Activated effector memory CD4-positive, alpha-beta T cell treated with anti-CD3 and anti-CD28 coated beads, Interleukin-2, amount 50 U/mL, for 16 hours (primary cell): ENCODE data around the gene ERMP1.
"Not testable (repeated sequence)": the region's sequence is repeated elsewhere in the genome, so short reads cannot be mapped to it uniquely, and the experiment has no call there.

ENCODE experiments used
- DNase-seq: peaks from one replicate; pipeline ENCODE4 v3.0.0-alpha.2; 2020

ERMP1 gene

DNA sequence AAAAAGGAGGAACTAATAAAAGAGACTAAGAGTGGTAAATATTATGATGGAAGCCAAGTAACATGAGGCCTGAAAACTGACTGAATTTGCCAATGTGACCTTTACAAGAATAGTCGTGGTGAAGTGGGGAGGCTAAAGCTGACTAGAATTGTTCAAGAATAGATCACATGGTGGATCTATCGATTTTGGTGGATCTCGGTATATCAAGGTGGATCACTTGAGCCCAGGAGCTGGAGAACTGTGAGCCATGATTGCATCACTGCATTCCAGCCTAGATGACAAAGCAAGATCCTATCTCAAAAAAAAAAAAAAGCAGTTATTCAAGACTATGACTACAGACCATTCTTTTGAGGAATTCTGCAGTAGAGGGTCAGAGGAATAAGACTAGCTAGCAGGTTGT lies 15.1 kb downstream of the ERMP1 start:
- DNase-seq, result no peak

DNA sequence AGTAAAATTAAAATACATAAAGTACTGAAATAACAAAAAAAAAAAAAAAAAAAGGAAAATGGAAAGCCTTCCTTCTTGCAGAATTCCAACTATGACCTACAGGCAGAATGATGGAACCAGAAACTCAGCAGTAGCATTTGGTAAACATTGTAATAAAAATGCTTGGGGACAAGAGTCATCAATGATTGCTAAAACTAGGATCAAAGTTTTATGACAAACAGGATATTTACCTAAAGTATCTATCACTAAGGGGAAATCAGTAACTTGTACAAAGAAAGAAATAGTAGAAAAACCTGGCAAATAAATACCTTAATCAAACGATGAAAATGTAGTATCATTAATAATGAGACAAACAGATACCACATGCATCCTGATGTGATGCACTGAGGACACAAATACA lies 17.5 kb downstream of the ERMP1 start:
- DNase-seq, result no peak

DNA sequence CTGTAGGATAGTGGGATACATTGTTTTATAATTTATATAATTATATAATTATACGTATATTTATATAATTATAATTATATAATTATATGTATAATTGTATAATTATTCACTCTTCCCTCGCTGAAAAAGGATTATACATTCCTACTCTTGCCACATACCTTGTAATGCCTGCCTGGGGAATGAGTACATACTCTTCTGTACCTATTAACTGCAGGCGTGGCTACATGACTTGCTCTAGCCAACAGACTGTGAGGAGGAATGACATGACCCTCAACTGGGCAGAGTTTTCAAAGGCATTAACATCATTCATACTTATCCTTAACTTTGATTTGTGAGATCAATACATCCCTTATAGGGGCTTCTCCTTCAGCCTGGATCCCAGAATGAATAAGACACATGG lies 19.1 kb downstream of the ERMP1 start:
- no peak for DNase-seq

DNA sequence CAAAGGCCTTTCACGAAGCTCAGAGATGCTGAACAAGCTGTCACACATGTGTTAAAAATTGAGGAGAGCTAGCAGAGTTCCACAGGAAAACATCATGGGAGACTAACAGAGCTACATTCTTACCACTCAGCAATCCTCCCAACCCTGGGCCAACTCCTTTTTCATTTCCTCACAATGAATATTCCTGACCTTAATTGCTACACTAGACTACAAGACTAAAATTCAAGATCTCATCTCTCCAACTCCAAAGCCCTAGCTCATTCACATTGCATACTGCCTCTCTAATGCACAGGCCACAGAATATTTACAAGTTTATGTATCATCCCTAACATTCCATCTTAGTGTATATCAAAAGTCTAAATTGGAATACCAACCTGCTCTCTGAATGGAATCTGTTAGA lies 21.2 kb downstream of the ERMP1 start:
- no peak for DNase-seq

DNA sequence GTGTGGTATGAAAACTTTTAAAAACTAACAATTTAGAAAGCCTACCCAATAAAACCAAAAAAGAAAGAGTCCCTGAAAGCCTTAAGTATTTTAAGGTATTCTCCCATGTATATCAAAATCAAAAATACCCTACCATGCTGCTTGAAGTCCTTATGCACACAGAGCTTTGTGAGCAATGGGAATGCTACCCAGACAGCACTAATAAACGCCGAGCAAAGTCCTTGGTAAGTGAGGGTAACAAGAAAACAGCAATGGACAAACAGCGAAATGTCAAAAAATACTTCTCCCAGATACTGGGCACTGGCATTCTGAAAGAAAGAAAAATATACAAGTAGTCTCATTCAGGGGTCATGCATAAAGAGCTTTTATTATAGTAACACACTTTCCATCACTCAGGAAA lies 27.4 kb downstream of the ERMP1 start:
- DNase-seq, result no peak

DNA sequence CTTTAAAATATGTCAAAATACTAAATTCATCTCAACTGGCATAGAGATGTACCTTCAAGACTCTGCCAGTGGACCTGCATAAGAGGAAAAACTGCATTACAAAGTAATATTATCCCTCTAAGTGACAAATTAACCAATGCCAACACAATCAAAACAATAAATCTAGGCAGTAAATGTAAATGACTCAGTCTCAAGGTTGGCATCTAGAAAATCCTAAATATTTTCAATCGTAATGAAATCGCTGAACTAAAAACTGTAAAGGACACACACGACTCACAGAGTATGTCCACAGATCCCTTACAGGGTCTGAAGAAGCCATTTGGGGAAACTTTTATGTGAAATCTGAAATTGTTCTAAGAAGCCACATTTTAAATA lies 31.2 kb downstream of the ERMP1 start:
- no peak for DNase-seq

DNA sequence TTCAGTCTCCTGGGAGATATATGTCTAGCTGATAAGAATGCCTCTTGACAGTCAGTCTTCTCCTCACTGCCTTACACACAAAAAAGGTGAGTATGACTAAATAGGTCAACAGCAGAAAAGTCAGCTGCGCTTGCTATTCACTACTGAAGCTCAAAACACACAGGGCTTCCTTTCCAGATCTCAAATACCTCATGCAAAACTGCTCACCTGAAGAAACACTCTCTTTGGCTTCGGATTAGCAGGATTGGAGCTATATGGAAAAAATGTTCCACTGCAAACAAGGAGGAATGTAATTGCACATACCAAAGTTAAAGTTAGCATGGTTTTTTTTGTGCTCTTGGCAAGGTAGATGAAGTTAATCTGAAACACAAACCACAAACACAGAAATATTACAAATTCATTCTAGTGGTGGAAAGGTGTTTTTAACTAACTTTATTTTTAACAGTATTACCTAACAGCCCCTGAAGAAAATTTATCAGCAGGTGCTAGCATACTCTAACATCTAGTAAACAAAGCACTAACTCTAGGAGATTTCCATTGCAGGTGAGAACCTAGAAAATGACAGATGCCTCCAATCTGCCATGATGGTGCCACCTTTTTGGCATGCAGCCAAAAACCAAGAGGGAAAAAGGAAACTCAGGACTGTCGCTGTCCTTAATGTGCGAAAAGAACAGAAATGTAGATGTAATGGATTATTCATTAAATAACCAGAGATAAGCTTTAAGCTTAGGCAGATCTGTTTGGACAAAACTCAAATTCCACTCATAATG lies 31.8 kb downstream of the ERMP1 start:
- no peak for DNase-seq

DNA sequence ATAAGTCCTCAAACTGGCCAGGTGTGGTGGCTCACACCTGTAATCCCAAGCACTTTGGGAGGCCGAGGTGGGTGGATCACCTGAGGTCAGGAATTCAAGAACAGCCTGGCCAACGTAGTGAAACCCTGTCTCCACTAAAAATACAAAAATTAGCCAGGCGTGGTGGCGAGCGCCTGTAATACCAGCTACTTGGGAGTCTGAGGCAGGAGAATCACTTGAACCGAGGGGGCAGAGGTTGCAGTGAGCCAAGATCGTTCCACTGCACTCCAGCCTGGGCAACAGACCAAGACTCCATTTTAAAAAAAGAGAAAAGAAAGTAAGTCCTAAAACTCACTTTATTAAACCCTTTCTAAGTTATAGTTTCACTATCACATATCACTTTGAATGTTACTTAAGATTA lies 32.5 kb downstream of the ERMP1 start:
- DNase-seq, result not testable (repeated sequence)

DNA sequence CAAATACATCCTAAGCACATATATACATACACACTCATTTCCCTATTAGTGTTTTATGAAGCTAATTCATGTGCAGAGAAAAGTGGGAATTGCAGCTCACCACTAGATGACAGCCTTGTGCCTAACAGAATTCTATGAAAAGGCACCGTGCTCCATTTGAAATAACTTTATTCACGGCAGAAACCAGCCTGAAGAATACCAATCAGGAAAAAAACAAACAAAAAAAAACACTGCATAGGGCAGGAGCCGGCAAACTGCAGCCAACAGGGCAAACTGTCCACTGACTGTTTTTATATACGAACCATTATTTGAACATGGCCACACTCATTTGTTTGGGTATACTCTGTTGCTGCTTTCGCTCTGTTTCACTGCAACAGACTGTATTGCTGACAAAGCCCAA lies 33.6 kb downstream of the ERMP1 start:
- no peak for DNase-seq

DNA sequence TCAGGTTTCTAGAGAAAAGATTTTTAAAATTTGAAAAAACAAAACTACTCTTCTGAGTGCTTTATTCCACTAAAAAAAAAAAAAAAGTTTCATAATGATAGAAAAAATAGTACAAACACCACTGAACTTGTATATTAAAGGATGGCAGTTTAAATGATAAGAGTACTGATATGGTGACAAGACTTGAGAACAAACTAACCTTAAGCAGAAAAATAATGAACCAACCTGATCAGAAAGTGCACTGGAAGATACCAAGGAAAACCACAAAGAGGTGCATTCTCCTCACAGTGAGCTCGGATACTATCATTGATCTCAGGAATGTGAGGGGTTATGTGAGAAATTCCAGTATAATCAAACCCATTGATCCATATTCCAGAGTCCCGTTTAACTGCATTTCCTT lies 34.3 kb downstream of the ERMP1 start:
- no peak for DNase-seq

DNA sequence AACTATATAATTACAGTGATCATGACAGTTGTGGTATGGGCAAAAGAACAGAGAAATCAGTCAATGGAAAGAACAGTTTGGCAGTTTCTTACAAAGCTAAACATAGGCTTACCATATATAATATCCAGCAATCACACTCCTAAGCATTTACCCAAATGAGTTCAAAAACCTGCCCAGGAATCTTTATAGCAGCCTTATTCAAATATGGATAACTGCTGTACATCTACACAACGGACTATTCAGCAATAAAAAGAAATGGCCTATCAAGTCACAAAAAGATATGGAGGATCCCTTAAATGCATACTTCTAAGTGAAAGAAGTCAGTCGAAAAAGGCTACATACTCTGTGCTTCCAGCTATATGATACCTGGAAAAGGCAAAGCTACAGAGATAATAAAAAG lies 36.6 kb downstream of the ERMP1 start:
- DNase-seq, result no peak

DNA sequence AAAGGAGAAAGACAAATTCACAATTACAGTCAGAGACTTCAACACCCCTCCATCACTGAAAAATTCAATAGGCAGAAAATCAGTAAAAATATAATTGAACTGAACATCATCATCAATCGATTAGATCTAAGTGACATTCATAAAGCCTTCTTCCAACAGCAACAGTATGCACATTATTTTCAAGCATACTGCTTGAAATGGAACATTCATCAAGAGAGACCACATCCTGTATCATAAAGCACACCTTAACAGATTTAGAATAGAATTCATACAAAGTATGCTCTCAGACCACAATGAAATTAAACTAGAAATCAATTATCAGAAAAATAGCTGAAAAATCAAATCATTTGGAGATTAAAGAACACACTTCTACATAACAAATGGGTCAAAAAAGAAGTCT lies 39.1 kb downstream of the ERMP1 start:
- DNase-seq, result no peak

DNA sequence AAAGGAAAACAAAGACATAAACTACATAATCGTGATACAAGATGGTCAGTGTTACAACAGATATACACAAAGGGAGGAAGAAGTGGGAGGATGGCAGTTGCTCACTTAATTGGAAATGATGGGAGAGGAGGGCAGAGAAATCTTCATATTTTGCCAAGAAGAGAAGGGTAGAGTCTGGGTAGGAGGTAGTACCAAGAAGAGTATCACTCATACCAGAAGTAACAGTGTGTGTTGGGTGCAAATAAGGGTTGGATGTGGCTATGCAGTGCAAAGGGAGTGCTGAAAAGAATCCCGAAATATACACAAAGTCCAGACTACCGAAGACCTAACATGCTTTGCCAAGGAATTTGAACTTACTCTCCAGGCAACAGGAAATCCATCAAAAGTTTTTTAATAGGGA lies 41.0 kb downstream of the ERMP1 start:
- DNase-seq, result no peak

DNA sequence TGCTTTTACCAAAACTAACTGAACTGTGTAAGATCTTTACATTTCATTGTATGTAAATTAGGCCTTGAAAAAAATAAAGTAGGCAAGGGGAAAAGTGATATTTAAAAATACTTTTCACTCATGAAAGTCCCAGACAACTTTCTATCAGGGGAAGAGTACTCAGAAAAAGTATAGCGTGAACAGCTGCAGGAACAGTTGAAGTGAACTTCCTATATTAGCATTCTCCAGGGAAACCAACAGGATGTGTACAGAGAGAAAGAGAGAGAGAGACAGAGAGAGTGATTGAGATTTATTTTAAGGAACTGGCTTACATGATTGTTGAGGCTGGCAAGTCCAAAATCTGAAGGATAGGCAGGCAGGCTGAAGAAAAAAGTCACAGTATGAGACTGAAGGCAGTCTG lies 42.0 kb downstream of the ERMP1 start:
- DNase-seq, result no peak

DNA sequence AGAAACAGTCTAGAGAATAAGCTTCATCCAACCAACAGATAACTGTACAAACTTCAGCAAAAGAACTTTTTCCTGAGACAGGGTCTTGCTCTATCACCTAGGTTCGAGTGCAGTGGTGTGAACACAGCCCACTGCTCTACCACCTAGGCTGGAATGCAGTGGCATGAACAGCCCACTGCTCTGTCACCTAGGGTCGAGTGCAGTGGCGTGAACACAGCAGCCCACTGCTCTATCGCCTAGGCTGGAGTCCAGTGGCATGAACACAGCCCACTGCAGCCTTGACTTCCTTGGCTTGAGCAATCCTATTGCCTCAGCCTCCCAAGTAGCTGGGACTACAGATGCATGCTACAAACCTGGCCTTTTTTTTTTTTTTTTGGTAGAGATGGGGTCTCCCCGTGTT lies 43.4 kb downstream of the ERMP1 start:
- no peak for DNase-seq

DNA sequence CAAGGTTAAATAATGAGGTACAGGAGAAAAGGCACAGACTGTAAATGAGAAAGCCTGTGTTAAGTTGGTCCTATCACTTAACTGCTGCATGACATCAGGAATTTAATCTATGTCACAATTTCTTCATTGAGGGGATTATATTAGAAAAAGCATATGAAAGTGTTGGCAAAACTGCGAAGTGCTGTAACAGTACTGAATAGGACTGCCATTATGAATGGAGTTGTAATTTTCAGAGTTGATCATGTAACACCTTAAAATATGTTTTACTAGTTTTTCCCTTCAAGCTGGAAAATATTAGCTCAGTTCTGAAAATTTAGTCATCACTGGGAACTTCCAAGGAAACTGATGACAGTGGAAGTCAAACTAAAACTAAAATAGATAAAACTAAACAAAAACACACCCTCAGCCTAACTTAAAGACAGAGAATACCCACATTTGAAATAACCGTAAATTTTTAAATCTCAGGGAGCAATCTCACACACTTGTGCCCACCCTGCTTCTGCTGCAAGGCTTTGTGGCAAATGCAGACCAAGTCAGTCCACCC lies 45.1 kb downstream of the ERMP1 start:
- DNase-seq, result no peak

DNA sequence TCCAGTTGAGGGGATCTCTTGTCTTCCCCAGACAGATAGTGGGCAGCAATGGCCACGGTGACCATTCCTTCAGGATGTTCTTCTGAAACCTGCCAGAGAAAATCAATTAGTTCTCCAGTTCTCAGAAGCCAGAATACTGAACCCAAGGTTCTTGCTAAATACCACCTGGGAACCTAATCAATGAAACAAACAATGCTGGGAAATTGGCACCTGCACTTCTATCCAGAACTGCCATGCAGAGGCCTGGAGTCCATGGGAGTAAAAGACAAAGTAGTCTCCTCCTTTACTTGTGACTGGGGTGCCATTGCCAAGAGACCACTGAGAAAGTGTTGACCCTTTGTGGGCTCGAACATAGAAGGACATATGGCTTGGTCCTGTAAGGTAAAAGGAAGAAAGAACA lies 45.7 kb downstream of the ERMP1 start:
- no peak for DNase-seq

DNA sequence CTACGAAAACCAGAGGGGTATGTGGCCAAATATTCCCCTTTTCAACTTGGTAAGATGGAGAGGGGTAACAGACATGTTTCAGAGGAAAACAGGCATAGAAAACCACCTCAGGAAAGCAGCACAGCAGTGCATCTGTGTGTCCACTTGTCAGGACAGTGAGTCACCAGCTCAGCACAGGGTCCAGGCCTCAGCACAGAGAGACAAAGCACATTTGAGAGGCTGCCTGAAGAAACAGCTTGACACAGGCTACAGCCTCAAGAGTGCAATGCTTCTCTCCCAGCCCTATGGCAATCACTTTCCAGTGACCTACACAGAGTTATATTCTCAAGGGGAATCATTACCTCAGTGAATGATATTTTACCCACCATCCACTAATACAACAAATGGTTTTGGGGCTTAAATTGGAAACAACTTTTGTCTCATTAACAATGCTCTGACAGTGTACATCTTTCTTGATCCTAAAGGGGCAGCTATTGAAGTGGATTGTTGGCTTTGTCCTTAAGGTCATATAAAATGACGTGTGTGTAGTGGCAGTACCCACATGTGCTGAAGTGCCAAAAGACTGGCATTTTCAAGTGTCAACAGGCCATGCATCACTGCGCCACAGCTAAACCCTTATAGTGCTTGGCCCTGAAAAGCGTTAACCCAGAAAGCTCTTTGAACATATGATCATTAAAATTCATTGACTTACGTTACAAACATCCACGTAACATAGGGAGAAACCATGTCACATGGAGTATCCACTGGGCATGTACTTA lies 46.4 kb downstream of the ERMP1 start:
- no peak for DNase-seq

DNA sequence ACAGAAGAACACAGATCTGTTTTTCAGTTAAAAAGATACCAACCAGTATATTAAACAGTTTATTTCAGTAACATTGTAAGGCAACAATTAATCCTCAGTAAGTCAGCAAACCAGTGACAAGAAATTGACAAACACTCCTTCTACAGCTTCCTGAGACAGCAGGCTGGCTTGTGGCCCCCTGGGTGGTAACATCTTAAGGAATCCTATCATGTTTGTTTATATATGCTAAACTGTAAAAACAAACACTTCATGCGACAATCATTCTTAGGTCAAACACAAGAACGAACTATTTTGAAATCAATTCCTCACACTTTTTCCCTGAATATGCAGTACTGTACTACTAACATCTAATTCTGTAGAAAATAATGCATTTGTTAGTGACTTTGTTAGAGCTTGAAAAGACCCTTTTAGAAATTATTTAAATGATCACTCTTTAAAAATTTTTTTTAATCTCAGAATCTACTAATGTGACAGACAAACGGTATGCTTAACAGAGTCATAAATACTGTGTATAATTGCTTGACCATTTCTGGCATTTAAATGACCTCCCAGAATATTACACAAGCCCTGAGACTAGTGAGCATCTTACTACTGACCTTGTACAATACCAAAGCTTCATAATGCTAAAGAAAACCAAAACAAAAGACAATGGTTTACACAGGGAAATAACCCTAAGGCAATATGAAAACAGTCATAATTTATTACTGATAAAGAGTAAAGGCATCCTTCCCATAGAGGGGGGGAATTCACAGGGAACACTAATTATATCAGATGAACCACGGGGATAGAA lies 48.2 kb downstream of the ERMP1 start:
- DNase-seq, result no peak

DNA sequence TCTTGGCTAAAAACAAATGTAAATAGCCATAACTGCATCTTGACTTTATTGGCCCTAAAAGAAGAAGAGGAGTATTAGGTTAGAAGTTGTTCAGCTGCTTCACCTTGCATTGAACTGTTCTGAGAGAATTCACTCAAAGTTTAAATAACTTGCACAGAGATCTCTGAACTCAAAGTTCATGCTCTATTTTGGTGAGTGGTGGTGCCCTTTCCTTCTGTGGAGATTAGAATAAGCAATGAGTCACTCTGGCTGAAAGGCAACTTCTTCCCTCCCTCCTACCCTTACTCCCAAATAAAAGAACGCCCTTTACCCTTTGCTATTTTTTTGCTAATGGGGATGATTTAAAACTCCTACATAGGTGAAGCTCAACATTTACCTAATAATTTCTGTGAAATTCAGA lies 48.9 kb downstream of the ERMP1 start:
- DNase-seq, result no peak

DNA sequence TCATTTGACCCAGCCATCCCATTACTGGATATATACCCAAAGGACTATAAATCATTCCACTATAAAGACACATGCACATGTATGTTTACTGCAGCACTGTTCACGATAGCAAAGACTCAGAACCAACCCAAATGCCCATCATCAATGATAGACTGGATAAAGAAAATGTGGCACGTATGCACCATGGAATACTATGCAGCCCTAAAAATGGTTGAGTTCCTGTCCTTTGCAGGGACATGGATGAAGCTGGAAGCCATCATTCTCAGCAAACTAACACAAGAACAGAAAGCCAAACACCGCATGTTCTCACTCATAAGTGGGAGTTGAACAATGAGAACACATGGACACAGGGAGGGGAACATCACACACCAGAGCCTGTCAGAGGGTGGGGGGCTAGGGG lies 49.5 kb downstream of the ERMP1 start:
- not testable (repeated sequence) for DNase-seq

DNA sequence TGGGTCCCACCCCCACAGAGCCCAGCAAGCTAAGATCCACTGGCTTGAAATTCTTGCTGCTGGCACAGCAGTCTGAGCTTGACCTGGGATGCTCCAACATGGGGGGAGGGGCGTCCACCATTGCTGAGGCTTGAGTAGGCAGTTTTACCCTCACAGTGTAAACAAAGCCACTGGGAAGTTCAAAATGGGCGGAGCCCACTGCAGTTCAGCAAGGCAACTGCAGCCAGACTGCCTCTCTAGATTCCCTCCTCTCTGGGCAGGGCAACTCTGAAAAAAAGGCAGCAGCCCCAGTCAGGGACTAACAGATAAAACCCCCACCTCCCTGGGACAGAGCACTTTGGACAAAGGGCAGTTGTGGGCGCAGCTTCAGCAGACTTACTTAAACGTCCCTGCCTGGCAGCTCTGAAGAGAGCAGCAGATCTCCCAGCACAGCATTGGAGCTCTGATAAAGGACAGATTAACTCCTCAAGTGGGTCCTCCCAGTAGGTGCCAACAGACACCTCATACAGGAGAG lies 53.2 kb downstream of the ERMP1 start:
- DNase-seq, result not testable (repeated sequence)

DNA sequence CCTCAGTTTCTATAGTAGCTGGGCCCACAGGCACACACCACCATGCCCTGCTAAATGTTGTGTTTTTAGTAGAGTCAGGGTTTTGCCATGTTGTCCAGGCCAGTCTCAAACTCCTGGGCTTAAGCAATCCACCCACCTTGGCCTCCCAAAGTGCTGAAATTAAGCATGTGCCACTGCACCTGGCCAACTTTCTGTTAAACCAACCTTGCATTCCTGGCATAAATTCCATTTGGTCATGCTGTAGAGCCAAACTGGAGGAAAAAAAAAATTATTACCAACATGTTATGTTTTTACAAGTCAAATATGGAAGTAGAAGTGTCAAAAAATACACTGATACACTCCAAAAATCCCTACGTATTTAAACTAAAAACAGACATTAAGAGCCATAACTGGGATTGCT lies 54.1 kb downstream of the ERMP1 start:
- no peak for DNase-seq
